Fibroblast of mammary gland (primary cell): Measurements from ENCODE around the gene SND1.

Experiments
- DNase-seq: peaks from one replicate; pipeline ENCODE4 v3.0.0-alpha.2; 2010; ENCODE audit warnings: low read depth
- H3K4me3 ChIP-seq: 2 replicates; pipeline ENCODE4 v1.5.1; 2011; ENCODE audit warnings: low read depth, mild to moderate bottlenecking, low read length, moderate library complexity; ENCODE audit not compliant: control insufficient read depth
- CTCF ChIP-seq: conservative IDR thresholded peaks from 2 replicates; pipeline ENCODE4 v1.5.1; 2011; ENCODE audit warnings: low read depth, low read length, inconsistent platforms; ENCODE audit not compliant: control insufficient read depth, insufficient read depth

SND1 gene

GRCh38 chr7:127848241-127848640, 196.2 kb downstream of the SND1 start:
- no peak for DNase-seq
- H3K4me3 ChIP-seq = no peak overlapping the region
- TF ChIP-seq CTCF = no peak

DNA sequence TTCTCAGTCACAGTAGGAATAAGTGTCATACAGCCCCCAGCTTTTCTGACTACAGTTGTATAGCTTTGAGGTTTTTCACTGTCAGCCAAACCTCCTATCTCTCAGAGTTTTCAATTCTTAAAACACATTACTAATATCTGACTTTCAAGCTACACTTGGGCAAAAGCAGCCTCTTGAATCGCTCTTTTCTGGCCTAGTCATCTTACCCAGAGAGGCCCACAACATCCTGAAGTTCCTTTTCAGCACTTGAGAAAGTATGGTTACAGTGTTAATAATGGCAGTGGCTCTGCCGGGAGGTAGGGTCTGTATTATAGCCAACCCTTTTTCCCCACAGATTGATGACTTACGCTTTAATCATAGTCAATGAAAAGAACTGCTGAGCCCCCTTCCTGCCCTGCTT, 198.2 kb downstream of the SND1 start:
- TF ChIP-seq CTCF = no peak
- no peak overlapping the region for H3K4me3 ChIP-seq
- no peak for DNase-seq

GRCh38 chr7:127854383-127854782, 202.4 kb downstream of the SND1 start:
- DNase-seq = no peak
- H3K4me3 ChIP-seq = no peak overlapping the region
- TF ChIP-seq CTCF = no peak

GRCh38 chr7:127857464-127857841, 205.5 kb downstream of the SND1 start:
- no peak overlapping the region for H3K4me3 ChIP-seq
- DNase-seq = no peak
- no peak for TF ChIP-seq CTCF

- no peak for TF ChIP-seq CTCF
- DNase-seq = no peak
- H3K4me3 ChIP-seq = no peak overlapping the region
These were observed 206.3 kb downstream of the SND1 start for GRCh38 chr7:127858091-127858914.

- no peak overlapping the region for H3K4me3 ChIP-seq
- no peak for TF ChIP-seq CTCF
- DNase-seq = no peak
These were observed 206.9 kb downstream of the SND1 start for GRCh38 chr7:127858915-127859189.

GRCh38 chr7:127859330-127859729, 207.3 kb downstream of the SND1 start:
- TF ChIP-seq CTCF = no peak
- H3K4me3 ChIP-seq = no peak overlapping the region
- no peak for DNase-seq
